ENCODE data around the gene MALRD1. TPM values are rescaled to one million over a fixed set of nuclear protein-coding genes. Genes with fewer than 3 reads are reported as not detected.

The MALRD1 gene
- total and polyA plus RNA-seq, 4 donors, result 0.17 to 17.9 (median 4.1) TPM

GRCh38 chr10:19518109-19518508, 469.5 kb downstream of the MALRD1 start:
- Histone ChIP-seq H3K36me3 (ENCODE audit: control insufficient read depth in 4 of 4, insufficient read depth in 4 of 4, low read length in 4 of 4) (no peaks in the 10 kb centered on the region), H3K4me1 (ENCODE audit: control insufficient read depth in 5 of 5, insufficient read depth in 5 of 5, low read length in 5 of 5) (no peaks in the 10 kb centered on the region), H3K9me3 (ENCODE audit: control insufficient read depth in 4 of 4, insufficient read depth in 3 of 4, low read length in 3 of 4) (peaks cover 0 to 5% (median 2%) of the 10 kb centered on the region in 4 donors), H3K9ac (ENCODE audit: insufficient read depth in 1 of 2, low read length in 2 of 2) (no peak overlapping the region), H3K27ac (ENCODE audit: low read depth in 1 of 2, low read length in 1 of 2) (no peak overlapping the region), H3K27me3 (ENCODE audit: control insufficient read depth in 3 of 3, insufficient read depth in 3 of 3, low read length in 2 of 3) (no peaks in the 10 kb centered on the region), H3K4me3 (no peak overlapping the region)
- ATAC-seq (ENCODE audit: insufficient read depth, low FRiP score), result no peak
- no peak for TF ChIP-seq CTCF (IDR thresholded peaks at IDR 0.05; ENCODE audit: control extremely low read depth, extremely low read depth)
- DNase-seq, result no peak

- H3K9me3 ChIP-seq (ENCODE audit: control insufficient read depth in 4 of 4, insufficient read depth in 3 of 4, low read length in 3 of 4), result peaks cover 0 to 5% (median 2%) of the 10 kb centered on the region in 4 donors
- H3K4me1 ChIP-seq (ENCODE audit: control insufficient read depth in 5 of 5, insufficient read depth in 5 of 5, low read length in 5 of 5), result no peaks in the 10 kb centered on the region
- ATAC-seq (ENCODE audit: insufficient read depth, low FRiP score) (no peak), DNase-seq (no peak)
- 89 to 93% methylated on average over 1 of the region's 1 CpG for WGBS, 2 donors
- TF ChIP-seq CTCF (IDR thresholded peaks at IDR 0.05; ENCODE audit: control extremely low read depth, extremely low read depth), result no peak
- no peak overlapping the region for H3K9ac ChIP-seq (ENCODE audit: insufficient read depth in 1 of 2, low read length in 2 of 2)
- H3K27ac ChIP-seq (ENCODE audit: low read depth in 1 of 2, low read length in 1 of 2), result no peak overlapping the region
- H3K4me3 ChIP-seq, result no peak overlapping the region
- H3K36me3 ChIP-seq (ENCODE audit: control insufficient read depth in 4 of 4, insufficient read depth in 4 of 4, low read length in 4 of 4), result no peaks in the 10 kb centered on the region
- no peaks in the 10 kb centered on the region for H3K27me3 ChIP-seq (ENCODE audit: control insufficient read depth in 3 of 3, insufficient read depth in 3 of 3, low read length in 2 of 3)
Observed at GRCh38 chr10:19518632-19519031, 470.0 kb downstream of the MALRD1 start.

DNA sequence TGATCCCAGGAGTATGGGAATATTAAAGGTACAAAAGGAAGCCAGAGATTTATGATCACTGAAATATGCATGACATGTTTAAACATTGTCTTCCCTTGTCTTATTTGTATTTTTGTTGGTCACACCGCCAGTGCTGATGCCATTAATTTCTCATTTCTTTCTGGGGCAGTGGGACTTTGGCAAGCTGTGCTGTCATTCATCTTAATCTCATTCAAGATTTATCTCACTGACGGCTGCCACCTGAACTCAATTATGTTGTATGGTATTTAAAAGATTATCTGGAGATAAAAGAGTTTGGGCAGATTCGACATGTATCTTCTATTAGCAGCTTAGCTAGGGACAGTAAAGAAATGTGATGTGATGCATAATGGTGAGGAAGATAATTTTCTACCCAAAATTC, 482.7 kb downstream of the MALRD1 start:
- Histone ChIP-seq H3K27ac (ENCODE audit: low read depth in 1 of 2, low read length in 1 of 2) (no peak overlapping the region), H3K4me1 (ENCODE audit: control insufficient read depth in 5 of 5, insufficient read depth in 5 of 5, low read length in 5 of 5) (no peaks in the 10 kb centered on the region), H3K9ac (ENCODE audit: insufficient read depth in 1 of 2, low read length in 2 of 2) (no peak overlapping the region), H3K9me3 (ENCODE audit: control insufficient read depth in 4 of 4, insufficient read depth in 3 of 4, low read length in 3 of 4) (no peaks in the 10 kb centered on the region), H3K36me3 (ENCODE audit: control insufficient read depth in 4 of 4, insufficient read depth in 4 of 4, low read length in 4 of 4) (no peaks in the 10 kb centered on the region), H3K4me3 (no peak overlapping the region), H3K27me3 (ENCODE audit: control insufficient read depth in 3 of 3, insufficient read depth in 3 of 3, low read length in 2 of 3) (no peaks in the 10 kb centered on the region)
- 53 to 63% methylated on average over 3 of the region's 3 CpGs for WGBS, 2 donors
- no peak for TF ChIP-seq CTCF (IDR thresholded peaks at IDR 0.05; ENCODE audit: control extremely low read depth, extremely low read depth)
- DNase-seq (no peak), ATAC-seq (ENCODE audit: insufficient read depth, low FRiP score) (no peak)

DNA sequence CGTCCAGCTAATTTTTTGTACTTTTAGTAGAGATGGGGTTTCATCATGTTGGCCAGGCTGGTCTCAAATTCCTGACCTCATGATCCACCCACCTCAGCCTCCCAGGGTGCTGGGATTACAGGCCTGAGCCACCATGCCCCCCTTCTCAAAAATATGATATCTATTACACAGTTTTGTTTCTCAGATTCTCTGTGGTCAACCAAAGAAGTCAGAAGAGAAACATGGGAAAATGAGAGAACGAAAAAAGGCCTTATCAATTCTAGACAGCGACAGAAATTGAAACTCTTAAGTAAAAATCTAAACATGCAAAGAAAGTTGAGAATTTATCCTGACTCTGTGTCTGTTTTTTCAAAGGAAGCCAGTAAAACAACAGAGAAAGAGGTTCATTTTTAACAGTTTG, 483.8 kb downstream of the MALRD1 start:
- Histone ChIP-seq H3K4me1 (ENCODE audit: control insufficient read depth in 5 of 5, insufficient read depth in 5 of 5, low read length in 5 of 5) (no peaks in the 10 kb centered on the region), H3K27ac (ENCODE audit: low read depth in 1 of 2, low read length in 1 of 2) (no peak overlapping the region), H3K9me3 (ENCODE audit: control insufficient read depth in 4 of 4, insufficient read depth in 3 of 4, low read length in 3 of 4) (no peaks in the 10 kb centered on the region), H3K27me3 (ENCODE audit: control insufficient read depth in 3 of 3, insufficient read depth in 3 of 3, low read length in 2 of 3) (no peaks in the 10 kb centered on the region), H3K9ac (ENCODE audit: insufficient read depth in 1 of 2, low read length in 2 of 2) (no peak overlapping the region), H3K36me3 (ENCODE audit: control insufficient read depth in 4 of 4, insufficient read depth in 4 of 4, low read length in 4 of 4) (no peaks in the 10 kb centered on the region), H3K4me3 (no peak overlapping the region)
- 83 to 85% methylated on average over 2 to 3 of the region's 3 CpGs for WGBS, 2 donors
- DNase-seq, result no peak
- no peak for TF ChIP-seq CTCF (IDR thresholded peaks at IDR 0.05; ENCODE audit: control extremely low read depth, extremely low read depth)
- ATAC-seq (ENCODE audit: insufficient read depth, low FRiP score), result no peak
